Fibroblast of villous mesenchyme (primary cell): Measurements from ENCODE around the gene SLC35F4. TPM values are rescaled to one million over a fixed set of nuclear protein-coding genes. Genes with fewer than 3 reads are reported as not detected.

Experiments used
- DNase-seq: peaks from one replicate; pipeline ENCODE4 v3.0.0-alpha.2; 2010; ENCODE audit warnings: low read depth
- H3K4me3 ChIP-seq: 2 replicates; pipeline ENCODE4 v1.5.1; 2011; ENCODE audit warnings: low read depth, mild to moderate bottlenecking, low read length
- CTCF ChIP-seq: IDR thresholded peaks from 2 replicates; pipeline ENCODE4 v1.5.1; 2012; ENCODE audit warnings: low read depth, mild to moderate bottlenecking, low read length; ENCODE audit not compliant: insufficient read depth
- total RNA-seq: library from RNA; depleted of rRNA; stranded (reverse); fragments of >200 nt; gene quantifications from 2 replicates; pipeline ENCODE4 v1.2.3, GENCODE V29; 2012

SLC35F4 gene
- total RNA-seq, 1 donor, result not detected

DNA sequence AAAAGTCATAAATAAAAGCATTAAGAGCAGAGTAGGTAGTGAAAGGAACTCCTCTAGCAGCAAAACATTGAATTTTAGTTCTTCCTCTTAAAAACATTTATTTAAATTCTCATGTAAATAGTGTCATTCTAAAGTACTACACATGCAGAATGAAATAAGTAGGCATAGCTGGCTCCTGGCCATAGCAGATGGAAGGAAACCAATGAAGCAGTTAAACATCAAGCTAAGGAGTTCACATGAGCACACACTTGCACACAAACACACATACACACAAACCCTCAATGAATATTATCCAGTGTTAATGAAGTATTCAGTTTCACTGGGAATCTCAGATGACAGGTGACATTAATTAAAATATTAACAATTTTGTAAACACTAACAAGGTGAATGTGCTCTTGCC is 69.3 kb downstream of the SLC35F4 start:
- no peak for TF ChIP-seq CTCF
- no peak for DNase-seq
- H3K4me3 ChIP-seq, result no peak overlapping the region

DNA sequence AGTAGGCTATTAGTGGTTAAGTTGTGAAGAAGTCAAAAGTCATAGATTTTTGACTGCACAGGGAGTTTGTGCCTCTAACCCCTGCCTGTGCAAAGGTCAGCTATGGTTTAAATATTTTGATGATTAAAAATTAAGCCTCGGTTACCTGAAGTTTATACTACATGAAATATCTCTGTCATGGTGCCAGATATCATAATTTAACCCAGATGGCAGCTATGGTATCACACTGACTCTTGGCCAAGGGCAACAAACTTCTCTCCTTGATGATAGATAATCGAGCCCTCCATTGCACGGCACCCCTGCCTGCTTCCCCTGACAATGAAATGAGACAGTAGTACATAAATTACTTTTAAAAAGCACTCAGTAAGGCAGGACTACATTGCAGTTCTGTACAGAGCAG is 80.8 kb downstream of the SLC35F4 start:
- no peak for DNase-seq
- no peak overlapping the region for H3K4me3 ChIP-seq
- no peak for TF ChIP-seq CTCF

GRCh38 chr14:57771801-57772200 is 94.1 kb downstream of the SLC35F4 start:
- no peak for DNase-seq
- TF ChIP-seq CTCF, result no peak
- H3K4me3 ChIP-seq, result no peak overlapping the region

GRCh38 chr14:57769863-57770523 is 95.9 kb downstream of the SLC35F4 start:
- DNase-seq, result no peak
- H3K4me3 ChIP-seq, result no peak overlapping the region
- TF ChIP-seq CTCF, result no peak

GRCh38 chr14:57761800-57762199 is 104.1 kb downstream of the SLC35F4 start:
- no peak for TF ChIP-seq CTCF
- DNase-seq, result no peak
- no peak overlapping the region for H3K4me3 ChIP-seq

DNA sequence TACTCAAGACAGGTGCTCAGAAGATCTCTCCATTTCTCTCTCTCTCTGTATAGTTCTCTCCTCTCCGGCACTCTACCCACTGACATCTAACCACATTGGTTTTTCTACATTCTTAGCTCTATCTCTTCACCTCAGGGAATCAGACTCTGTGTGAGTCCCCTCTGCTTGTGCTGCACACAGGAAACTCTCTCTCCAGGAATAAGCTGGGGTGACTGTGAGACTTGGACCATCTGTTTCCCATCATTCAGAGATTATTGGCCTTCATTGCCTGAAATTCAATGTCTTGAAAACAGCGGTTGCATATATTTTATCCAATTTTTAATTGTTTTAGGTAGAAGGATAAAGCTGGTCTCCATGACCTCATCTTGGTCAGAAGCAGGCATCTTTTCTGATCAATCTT is 105.0 kb downstream of the SLC35F4 start:
- no peak for TF ChIP-seq CTCF
- no peak for DNase-seq
- no peak overlapping the region for H3K4me3 ChIP-seq

- DNase-seq, result no peak
- no peak for TF ChIP-seq CTCF
- H3K4me3 ChIP-seq, result no peak overlapping the region
Observed at GRCh38 chr14:57755018-57755521, 110.8 kb downstream of the SLC35F4 start.
